Measurements from ENCODE around the gene MYH7.
"Not testable (repeated sequence)": the region's sequence is repeated elsewhere in the genome, so short reads cannot be mapped to it uniquely, and the experiment has no call there.

The MYH7 gene

GRCh38 chr14:23388996-23389395 is 46.5 kb downstream of the MYH7 start:
- no peaks in the 10 kb centered on the region for H3K9me3 ChIP-seq (ENCODE audit: control insufficient read depth in 1 of 2, low read length in 2 of 2)
- H3K36me3 ChIP-seq (ENCODE audit: control insufficient read depth in 1 of 2, insufficient read depth in 2 of 2, low read length in 2 of 2): no peaks in the 10 kb centered on the region
- H3K4me1 ChIP-seq (ENCODE audit: control insufficient read depth in 1 of 2, insufficient read depth in 2 of 2, low read length in 2 of 2): no peaks in the 10 kb centered on the region
- no peak overlapping the region for H3K27ac ChIP-seq (ENCODE audit: low read depth, low read length)
- no peak overlapping the region for H3K4me3 ChIP-seq (ENCODE audit: low read depth in 1 of 2, low read length in 2 of 2)
- H3K9ac ChIP-seq (ENCODE audit: low read depth in 1 of 2, low read length in 2 of 2): no peak overlapping the region
- peaks cover 0 to 4% of the 10 kb centered on the region in 2 donors for H3K27me3 ChIP-seq (ENCODE audit: control insufficient read depth in 1 of 2, insufficient read depth in 2 of 2, low read length in 2 of 2)

- Histone ChIP-seq H3K27me3 (ENCODE audit: control insufficient read depth in 1 of 2, insufficient read depth in 2 of 2, low read length in 2 of 2) (peaks cover 0 to 4% of the 10 kb centered on the region in 2 donors), H3K9me3 (ENCODE audit: control insufficient read depth in 1 of 2, low read length in 2 of 2) (no peaks in the 10 kb centered on the region), H3K9ac (ENCODE audit: low read depth in 1 of 2, low read length in 2 of 2) (no peak overlapping the region), H3K27ac (ENCODE audit: low read depth, low read length) (no peak overlapping the region), H3K4me1 (ENCODE audit: control insufficient read depth in 1 of 2, insufficient read depth in 2 of 2, low read length in 2 of 2) (no peaks in the 10 kb centered on the region), H3K36me3 (ENCODE audit: control insufficient read depth in 1 of 2, insufficient read depth in 2 of 2, low read length in 2 of 2) (no peaks in the 10 kb centered on the region), H3K4me3 (ENCODE audit: low read depth in 1 of 2, low read length in 2 of 2) (no peak overlapping the region)
Observed at GRCh38 chr14:23387916-23388882, 47.3 kb downstream of the MYH7 start.

DNA sequence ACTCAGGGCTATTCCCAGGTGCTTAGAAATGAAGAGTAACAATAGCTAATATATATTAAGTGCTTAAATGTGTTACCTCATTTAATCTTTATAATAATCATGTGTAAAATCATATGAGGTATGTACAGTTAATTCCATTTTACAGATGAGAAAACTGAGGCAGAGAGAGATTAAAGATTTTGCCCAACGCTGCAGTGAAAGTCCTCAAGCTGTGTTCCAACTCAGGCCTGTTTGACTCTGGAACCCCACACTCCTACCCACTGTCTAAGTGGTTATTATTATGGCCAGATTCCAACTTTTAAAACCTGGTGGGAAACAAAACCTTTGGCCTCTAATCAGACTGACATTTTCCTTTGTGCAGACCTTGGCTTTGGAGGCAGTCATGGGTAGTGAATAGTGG is 48.5 kb downstream of the MYH7 start:
- H3K4me3 ChIP-seq (ENCODE audit: low read depth in 1 of 2, low read length in 2 of 2): no peak overlapping the region
- no peak overlapping the region for H3K27ac ChIP-seq (ENCODE audit: low read depth, low read length)
- H3K9ac ChIP-seq (ENCODE audit: low read depth in 1 of 2, low read length in 2 of 2): no peak overlapping the region
- H3K9me3 ChIP-seq (ENCODE audit: control insufficient read depth in 1 of 2, low read length in 2 of 2): no peaks in the 10 kb centered on the region
- H3K36me3 ChIP-seq (ENCODE audit: control insufficient read depth in 1 of 2, insufficient read depth in 2 of 2, low read length in 2 of 2): no peaks in the 10 kb centered on the region
- H3K4me1 ChIP-seq (ENCODE audit: control insufficient read depth in 1 of 2, insufficient read depth in 2 of 2, low read length in 2 of 2): no peaks in the 10 kb centered on the region
- H3K27me3 ChIP-seq (ENCODE audit: control insufficient read depth in 1 of 2, insufficient read depth in 2 of 2, low read length in 2 of 2): peaks cover 0 to 4% of the 10 kb centered on the region in 2 donors

DNA sequence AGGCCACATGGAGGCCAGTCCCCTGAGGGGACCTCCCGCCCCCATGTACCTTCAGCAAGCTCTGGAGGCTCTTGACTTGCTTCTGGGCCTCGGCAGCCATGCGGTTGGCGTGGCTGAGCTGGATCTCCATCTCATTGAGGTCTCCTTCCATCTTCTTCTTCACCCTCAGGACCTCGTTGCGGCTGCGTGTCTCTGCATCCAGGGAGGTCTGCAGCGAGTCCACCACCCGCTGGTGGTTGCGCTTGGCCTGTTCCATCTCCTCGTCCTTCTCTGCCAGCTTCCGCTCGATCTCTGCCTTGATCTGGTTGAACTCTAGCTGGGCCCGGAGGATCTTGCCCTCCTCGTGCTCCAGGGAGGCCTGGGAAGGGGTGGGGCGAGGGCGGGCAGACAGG is 49.2 kb downstream of the MYH7 start:
- H3K9me3 ChIP-seq (ENCODE audit: control insufficient read depth in 1 of 2, low read length in 2 of 2); H3K4me1 ChIP-seq (ENCODE audit: control insufficient read depth in 1 of 2, insufficient read depth in 2 of 2, low read length in 2 of 2); H3K27me3 ChIP-seq (ENCODE audit: control insufficient read depth in 1 of 2, insufficient read depth in 2 of 2, low read length in 2 of 2); H3K4me3 ChIP-seq (ENCODE audit: low read depth in 1 of 2, low read length in 2 of 2); H3K36me3 ChIP-seq (ENCODE audit: control insufficient read depth in 1 of 2, insufficient read depth in 2 of 2, low read length in 2 of 2); H3K9ac ChIP-seq (ENCODE audit: low read depth in 1 of 2, low read length in 2 of 2); H3K27ac ChIP-seq (ENCODE audit: low read depth, low read length): not testable (repeated sequence)

- Histone ChIP-seq H3K4me3 (ENCODE audit: low read depth in 1 of 2, low read length in 2 of 2) (no peak overlapping the region), H3K4me1 (ENCODE audit: control insufficient read depth in 1 of 2, insufficient read depth in 2 of 2, low read length in 2 of 2) (peaks cover 3% of the 10 kb centered on the region in 2 donors), H3K9me3 (ENCODE audit: control insufficient read depth in 1 of 2, low read length in 2 of 2) (no peaks in the 10 kb centered on the region), H3K27ac (ENCODE audit: low read depth, low read length) (no peak overlapping the region), H3K27me3 (ENCODE audit: control insufficient read depth in 1 of 2, insufficient read depth in 2 of 2, low read length in 2 of 2) (peaks cover 0 to 4% of the 10 kb centered on the region in 2 donors), H3K9ac (ENCODE audit: low read depth in 1 of 2, low read length in 2 of 2) (no peak overlapping the region), H3K36me3 (ENCODE audit: control insufficient read depth in 1 of 2, insufficient read depth in 2 of 2, low read length in 2 of 2) (no peaks in the 10 kb centered on the region)
Observed at GRCh38 chr14:23385642-23386265, 49.7 kb downstream of the MYH7 start.

GRCh38 chr14:23385244-23385641 is 50.2 kb downstream of the MYH7 start:
- no peaks in the 10 kb centered on the region for H3K36me3 ChIP-seq (ENCODE audit: control insufficient read depth in 1 of 2, insufficient read depth in 2 of 2, low read length in 2 of 2)
- H3K4me1 ChIP-seq (ENCODE audit: control insufficient read depth in 1 of 2, insufficient read depth in 2 of 2, low read length in 2 of 2): peaks cover 8% of the 10 kb centered on the region in 2 donors
- no peak overlapping the region for H3K4me3 ChIP-seq (ENCODE audit: low read depth in 1 of 2, low read length in 2 of 2)
- no peak overlapping the region for H3K27ac ChIP-seq (ENCODE audit: low read depth, low read length)
- peaks cover 0 to 4% of the 10 kb centered on the region in 2 donors for H3K27me3 ChIP-seq (ENCODE audit: control insufficient read depth in 1 of 2, insufficient read depth in 2 of 2, low read length in 2 of 2)
- H3K9me3 ChIP-seq (ENCODE audit: control insufficient read depth in 1 of 2, low read length in 2 of 2): no peaks in the 10 kb centered on the region
- H3K9ac ChIP-seq (ENCODE audit: low read depth in 1 of 2, low read length in 2 of 2): no peak overlapping the region

DNA sequence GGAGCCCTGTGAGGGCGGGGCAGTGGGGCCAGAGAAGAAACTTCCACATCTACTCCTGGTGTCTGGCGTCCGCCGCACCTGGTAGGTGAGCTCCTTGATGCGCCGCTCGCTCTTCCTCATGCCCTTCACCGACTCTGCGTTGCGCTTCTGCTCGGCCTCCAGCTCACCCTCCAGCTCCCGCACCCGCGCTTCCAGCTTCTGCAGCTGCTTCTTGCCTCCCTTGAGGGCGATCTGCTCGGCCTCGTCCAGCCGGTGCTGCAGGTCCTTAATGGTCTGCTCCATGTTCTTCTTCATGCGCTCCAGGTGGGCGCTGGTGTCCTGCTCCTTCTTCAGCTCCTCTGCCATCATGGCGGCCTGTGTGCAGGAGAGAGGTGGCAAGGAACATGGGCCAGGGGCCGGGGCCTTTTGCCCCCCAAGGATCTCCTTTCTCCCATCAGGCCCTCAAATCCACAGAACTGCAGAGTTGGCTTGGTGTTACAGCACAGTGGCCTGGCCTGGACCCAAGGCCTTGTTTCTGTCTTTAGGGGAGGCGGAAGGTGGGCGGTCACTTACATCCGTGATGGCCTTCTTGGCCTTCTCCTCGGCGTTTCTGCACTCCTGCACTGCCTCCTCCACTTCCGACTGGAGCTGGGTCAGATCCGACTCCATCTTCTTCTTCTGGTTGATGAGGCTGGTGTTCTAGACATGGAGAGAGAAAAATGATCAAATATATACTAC is 50.9 kb downstream of the MYH7 start:
- no peaks in the 10 kb centered on the region for H3K36me3 ChIP-seq (ENCODE audit: control insufficient read depth in 1 of 2, insufficient read depth in 2 of 2, low read length in 2 of 2)
- H3K4me3 ChIP-seq (ENCODE audit: low read depth in 1 of 2, low read length in 2 of 2): no peak overlapping the region
- H3K27ac ChIP-seq (ENCODE audit: low read depth, low read length): no peak overlapping the region
- H3K27me3 ChIP-seq (ENCODE audit: control insufficient read depth in 1 of 2, insufficient read depth in 2 of 2, low read length in 2 of 2): peaks cover 0 to 4% of the 10 kb centered on the region in 2 donors
- no peak overlapping the region for H3K9ac ChIP-seq (ENCODE audit: low read depth in 1 of 2, low read length in 2 of 2)
- no peaks in the 10 kb centered on the region for H3K9me3 ChIP-seq (ENCODE audit: control insufficient read depth in 1 of 2, low read length in 2 of 2)
- H3K4me1 ChIP-seq (ENCODE audit: control insufficient read depth in 1 of 2, insufficient read depth in 2 of 2, low read length in 2 of 2): peaks cover 11 to 14% of the 10 kb centered on the region in 2 donors

DNA sequence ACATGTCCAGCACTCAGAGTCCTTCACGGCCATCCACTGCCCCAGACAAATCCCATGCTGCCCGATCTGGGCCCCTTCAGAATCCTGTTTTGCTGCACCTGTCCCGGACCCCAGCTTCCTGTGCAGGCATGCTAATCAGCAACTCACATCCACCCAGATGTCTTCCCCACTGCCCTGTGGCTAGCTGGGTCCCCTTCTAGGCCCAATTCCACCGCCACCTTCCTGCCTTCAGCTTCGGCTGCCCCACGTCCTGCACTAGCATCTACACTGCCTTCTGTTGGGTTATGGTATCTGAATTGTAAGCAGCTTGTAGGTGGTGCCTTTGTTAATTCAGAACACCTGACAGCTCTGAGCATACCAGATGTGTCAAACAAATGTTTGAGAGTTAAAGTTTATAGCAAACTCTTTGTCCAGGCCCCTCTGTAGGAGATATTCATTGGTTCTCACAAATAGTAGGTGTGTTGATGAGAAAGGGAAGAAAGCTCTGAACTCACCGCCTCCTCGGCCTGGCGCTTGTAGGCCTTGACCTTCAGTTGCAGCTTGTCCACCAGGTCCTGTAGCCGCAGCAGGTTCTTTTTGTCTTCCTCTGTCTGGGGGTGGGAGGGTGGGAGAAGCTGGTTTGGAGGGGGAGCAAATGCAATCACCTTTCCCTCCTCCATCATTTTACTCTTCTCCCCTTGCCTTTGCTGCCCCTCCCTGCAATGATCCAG is 52.6 kb downstream of the MYH7 start:
- Histone ChIP-seq H3K4me3 (ENCODE audit: low read depth in 1 of 2, low read length in 2 of 2) (no peak overlapping the region), H3K36me3 (ENCODE audit: control insufficient read depth in 1 of 2, insufficient read depth in 2 of 2, low read length in 2 of 2) (no peaks in the 10 kb centered on the region), H3K9ac (ENCODE audit: low read depth in 1 of 2, low read length in 2 of 2) (no peak overlapping the region), H3K9me3 (ENCODE audit: control insufficient read depth in 1 of 2, low read length in 2 of 2) (no peaks in the 10 kb centered on the region), H3K27me3 (ENCODE audit: control insufficient read depth in 1 of 2, insufficient read depth in 2 of 2, low read length in 2 of 2) (no peaks in the 10 kb centered on the region), H3K4me1 (ENCODE audit: control insufficient read depth in 1 of 2, insufficient read depth in 2 of 2, low read length in 2 of 2) (peaks cover 11 to 14% of the 10 kb centered on the region in 2 donors), H3K27ac (ENCODE audit: low read depth, low read length) (no peak overlapping the region)

DNA sequence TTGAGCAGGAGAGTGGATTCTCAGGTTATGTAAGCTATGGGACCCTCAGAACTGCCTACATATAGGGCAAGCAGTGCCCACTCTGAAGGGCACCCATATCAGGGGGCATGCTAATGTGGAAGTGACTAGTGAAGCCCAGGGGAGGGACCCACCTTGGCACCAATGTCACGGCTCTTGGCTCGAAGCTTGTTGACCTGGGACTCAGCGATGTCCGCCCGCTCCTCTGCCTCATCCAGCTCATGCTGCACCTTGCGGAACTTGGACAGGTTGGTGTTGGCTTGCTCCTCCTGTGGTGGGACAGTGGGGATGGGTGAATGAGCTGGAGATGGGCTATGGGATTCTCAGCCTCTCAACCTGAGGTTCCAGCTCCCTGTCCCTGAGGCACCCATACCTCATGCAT is 53.2 kb downstream of the MYH7 start:
- H3K36me3 ChIP-seq (ENCODE audit: control insufficient read depth in 1 of 2, insufficient read depth in 2 of 2, low read length in 2 of 2): no peaks in the 10 kb centered on the region
- H3K9ac ChIP-seq (ENCODE audit: low read depth in 1 of 2, low read length in 2 of 2): no peak overlapping the region
- no peaks in the 10 kb centered on the region for H3K27me3 ChIP-seq (ENCODE audit: control insufficient read depth in 1 of 2, insufficient read depth in 2 of 2, low read length in 2 of 2)
- H3K4me1 ChIP-seq (ENCODE audit: control insufficient read depth in 1 of 2, insufficient read depth in 2 of 2, low read length in 2 of 2): peaks cover 11 to 14% of the 10 kb centered on the region in 2 donors
- H3K4me3 ChIP-seq (ENCODE audit: low read depth in 1 of 2, low read length in 2 of 2): no peak overlapping the region
- H3K27ac ChIP-seq (ENCODE audit: low read depth, low read length): no peak overlapping the region
- no peaks in the 10 kb centered on the region for H3K9me3 ChIP-seq (ENCODE audit: control insufficient read depth in 1 of 2, low read length in 2 of 2)

Measured in duodenal mucosa (tissue), 2 donors.